Mammary epithelial cell (primary cell): ENCODE results near the gene CLDND1.
"Not testable (repeated sequence)": the region's sequence is repeated elsewhere in the genome, so short reads cannot be mapped to it uniquely, and the experiment has no call there.

Experiments
- EZH2 ChIP-seq: IDR thresholded peaks from 2 replicates; pipeline ENCODE4 v1.6.1; 2012; ENCODE audit warnings: low read length, inconsistent platforms, borderline replicate concordance
- TF ChIP-seq, protein P1 (sequence below), 2 donors: IDR thresholded peaks in 1 of 2; conservative IDR thresholded peaks in 1 of 2; 2 replicates each; pipeline ENCODE4 v1.5.1; 2011 to 2012; ENCODE audit warnings: inconsistent platforms in 2 of 2, low read length in 2 of 2, mild to moderate bottlenecking in 2 of 2, control low read depth in 1 of 2, low read depth in 1 of 2; ENCODE audit not compliant: insufficient read depth in 1 of 2; ENCODE audit errors: extremely low read depth in 1 of 2

DNA sequence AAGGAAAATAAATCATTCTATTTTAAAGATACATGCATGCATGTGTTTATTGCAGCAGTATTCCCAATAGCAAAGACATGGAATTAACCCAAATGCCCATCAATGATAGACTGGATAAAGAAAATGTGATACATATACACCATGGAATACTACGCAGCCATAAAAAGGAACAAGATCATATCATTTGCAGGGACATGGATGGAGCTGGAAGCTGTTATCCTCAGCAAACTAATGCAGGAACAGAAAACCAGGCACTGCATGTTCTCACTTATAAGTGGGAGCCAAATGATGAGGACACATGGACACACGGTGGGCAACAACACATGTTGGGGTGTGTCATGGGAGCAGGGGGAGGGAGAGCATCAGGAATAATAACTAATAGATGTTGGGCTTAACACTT, 37.1 kb upstream of the CLDND1 start:
- TF ChIP-seq, protein P1, sequence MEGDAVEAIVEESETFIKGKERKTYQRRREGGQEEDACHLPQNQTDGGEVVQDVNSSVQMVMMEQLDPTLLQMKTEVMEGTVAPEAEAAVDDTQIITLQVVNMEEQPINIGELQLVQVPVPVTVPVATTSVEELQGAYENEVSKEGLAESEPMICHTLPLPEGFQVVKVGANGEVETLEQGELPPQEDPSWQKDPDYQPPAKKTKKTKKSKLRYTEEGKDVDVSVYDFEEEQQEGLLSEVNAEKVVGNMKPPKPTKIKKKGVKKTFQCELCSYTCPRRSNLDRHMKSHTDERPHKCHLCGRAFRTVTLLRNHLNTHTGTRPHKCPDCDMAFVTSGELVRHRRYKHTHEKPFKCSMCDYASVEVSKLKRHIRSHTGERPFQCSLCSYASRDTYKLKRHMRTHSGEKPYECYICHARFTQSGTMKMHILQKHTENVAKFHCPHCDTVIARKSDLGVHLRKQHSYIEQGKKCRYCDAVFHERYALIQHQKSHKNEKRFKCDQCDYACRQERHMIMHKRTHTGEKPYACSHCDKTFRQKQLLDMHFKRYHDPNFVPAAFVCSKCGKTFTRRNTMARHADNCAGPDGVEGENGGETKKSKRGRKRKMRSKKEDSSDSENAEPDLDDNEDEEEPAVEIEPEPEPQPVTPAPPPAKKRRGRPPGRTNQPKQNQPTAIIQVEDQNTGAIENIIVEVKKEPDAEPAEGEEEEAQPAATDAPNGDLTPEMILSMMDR (conservative IDR thresholded peaks at IDR 0.05 in 1 of 2, IDR thresholded peaks at IDR 0.05 in 1 of 2; ENCODE audit: extremely low read depth in 1 of 2, insufficient read depth in 1 of 2, low read depth in 1 of 2, low read length in 2 of 2), result not testable (repeated sequence)
- TF ChIP-seq EZH2, result not testable (repeated sequence)
